ENCODE results near the gene C10orf88.

- TF ChIP-seq, protein P1, sequence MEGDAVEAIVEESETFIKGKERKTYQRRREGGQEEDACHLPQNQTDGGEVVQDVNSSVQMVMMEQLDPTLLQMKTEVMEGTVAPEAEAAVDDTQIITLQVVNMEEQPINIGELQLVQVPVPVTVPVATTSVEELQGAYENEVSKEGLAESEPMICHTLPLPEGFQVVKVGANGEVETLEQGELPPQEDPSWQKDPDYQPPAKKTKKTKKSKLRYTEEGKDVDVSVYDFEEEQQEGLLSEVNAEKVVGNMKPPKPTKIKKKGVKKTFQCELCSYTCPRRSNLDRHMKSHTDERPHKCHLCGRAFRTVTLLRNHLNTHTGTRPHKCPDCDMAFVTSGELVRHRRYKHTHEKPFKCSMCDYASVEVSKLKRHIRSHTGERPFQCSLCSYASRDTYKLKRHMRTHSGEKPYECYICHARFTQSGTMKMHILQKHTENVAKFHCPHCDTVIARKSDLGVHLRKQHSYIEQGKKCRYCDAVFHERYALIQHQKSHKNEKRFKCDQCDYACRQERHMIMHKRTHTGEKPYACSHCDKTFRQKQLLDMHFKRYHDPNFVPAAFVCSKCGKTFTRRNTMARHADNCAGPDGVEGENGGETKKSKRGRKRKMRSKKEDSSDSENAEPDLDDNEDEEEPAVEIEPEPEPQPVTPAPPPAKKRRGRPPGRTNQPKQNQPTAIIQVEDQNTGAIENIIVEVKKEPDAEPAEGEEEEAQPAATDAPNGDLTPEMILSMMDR (optimal IDR thresholded peaks at IDR 0.05 in 1 of 3, IDR thresholded peaks at IDR 0.05 in 1 of 3, conservative IDR thresholded peaks at IDR 0.05 in 1 of 3; ENCODE audit: extremely low read depth in 1 of 3, insufficient read depth in 2 of 3, low read length in 3 of 3) = no peak
- TF ChIP-seq EZH2 (IDR thresholded peaks at IDR 0.05; ENCODE audit: low read length) = no peak
Observed at GRCh38 chr10:122957474-122957873, 3.4 kb upstream of the C10orf88 start.

All from keratinocyte (primary cell).